ENCODE results near the gene STK17B. TPM values are rescaled to one million over a fixed set of nuclear protein-coding genes. Genes with fewer than 3 reads are reported as not detected.

Gene STK17B
- total RNA-seq, 1 donor from 2014 or later = 42.6 TPM

- Histone ChIP-seq H3K79me2 (ENCODE audit: insufficient read depth, low read length) (no peaks in the 10 kb centered on the region), H3K4me1 (ENCODE audit: insufficient read depth, low read length) (peaks cover 7% of the 10 kb centered on the region), H3K9ac (ENCODE audit: low read length) (no peak overlapping the region), H3K4me2 (ENCODE audit: low read length) (no peak overlapping the region), H3K27me3 (ENCODE audit: insufficient read depth, low read length) (no peaks in the 10 kb centered on the region), H3K9me3 (ENCODE audit: insufficient read depth, low read depth, low read length) (no peaks in the 10 kb centered on the region), H3K27ac (ENCODE audit: low read depth, low read length) (no peak overlapping the region), H3K4me3 (ENCODE audit: insufficient read depth, low read depth, low read length) (no peak overlapping the region), H3K36me3 (ENCODE audit: insufficient read depth, low read length) (no peaks in the 10 kb centered on the region), H2AFZ (ENCODE audit: low read depth, low read length) (no peak overlapping the region), H4K20me1 (ENCODE audit: insufficient read depth, low read length) (no peaks in the 10 kb centered on the region)
- Mint-ChIP-seq H3K27ac (ENCODE audit: unreplicated experiment) (no peak overlapping the region), H3K4me3 (ENCODE audit: unreplicated experiment) (no peak overlapping the region), H3K9me3 (ENCODE audit: unreplicated experiment) (peaks cover 3% of the 10 kb centered on the region), H3K27me3 (ENCODE audit: low read depth, unreplicated experiment) (no peaks in the 10 kb centered on the region), H3K36me3 (ENCODE audit: low read depth, unreplicated experiment) (no peaks in the 10 kb centered on the region), H3K4me1 (ENCODE audit: low read depth, unreplicated experiment) (peaks cover 16% of the 10 kb centered on the region)
- no peak for DNase-seq (ENCODE audit: low read depth)
- FAIRE-seq = no peak
- TF ChIP-seq CTCF (IDR thresholded peaks at IDR 0.05; ENCODE audit: insufficient read depth, low read depth, low read length) (no peak), EZH2 (IDR thresholded peaks at IDR 0.05; ENCODE audit: insufficient read depth, low read length) (no peak)
Observed at GRCh38 chr2:196206804-196207203, 35.4 kb upstream of the STK17B start.

- DNase-seq (ENCODE audit: low read depth) (peak; percentile 23), FAIRE-seq (no peak)
- Histone ChIP-seq H3K27ac (ENCODE audit: low read depth, low read length) (no peak overlapping the region), H3K9ac (ENCODE audit: low read length) (no peak overlapping the region), H3K79me2 (ENCODE audit: insufficient read depth, low read length) (no peaks in the 10 kb centered on the region), H3K27me3 (ENCODE audit: insufficient read depth, low read length) (no peaks in the 10 kb centered on the region), H3K4me2 (ENCODE audit: low read length) (no peak overlapping the region), H3K4me1 (ENCODE audit: insufficient read depth, low read length) (peaks cover 1% of the 10 kb centered on the region), H2AFZ (ENCODE audit: low read depth, low read length) (no peak overlapping the region), H4K20me1 (ENCODE audit: insufficient read depth, low read length) (no peaks in the 10 kb centered on the region), H3K9me3 (ENCODE audit: insufficient read depth, low read depth, low read length) (no peaks in the 10 kb centered on the region), H3K4me3 (ENCODE audit: insufficient read depth, low read depth, low read length) (no peak overlapping the region), H3K36me3 (ENCODE audit: insufficient read depth, low read length) (no peaks in the 10 kb centered on the region)
- peaks cover 3% of the 10 kb centered on the region for H3K9me3 Mint-ChIP-seq (ENCODE audit: unreplicated experiment)
- no peak overlapping the region for H3K27ac Mint-ChIP-seq (ENCODE audit: unreplicated experiment)
- H3K4me3 Mint-ChIP-seq (ENCODE audit: unreplicated experiment) = no peak overlapping the region
- H3K27me3 Mint-ChIP-seq (ENCODE audit: low read depth, unreplicated experiment) = no peaks in the 10 kb centered on the region
- no peak for TF ChIP-seq CTCF (IDR thresholded peaks at IDR 0.05; ENCODE audit: insufficient read depth, low read depth, low read length)
- TF ChIP-seq EZH2 (IDR thresholded peaks at IDR 0.05; ENCODE audit: insufficient read depth, low read length) = no peak
- H3K4me1 Mint-ChIP-seq (ENCODE audit: low read depth, unreplicated experiment) = peaks cover 10% of the 10 kb centered on the region
- no peaks in the 10 kb centered on the region for H3K36me3 Mint-ChIP-seq (ENCODE audit: low read depth, unreplicated experiment)
Observed at GRCh38 chr2:196205881-196206435, 34.6 kb upstream of the STK17B start.

- H4K20me1 ChIP-seq (ENCODE audit: insufficient read depth, low read length) = no peaks in the 10 kb centered on the region
- no peak overlapping the region for H3K4me3 ChIP-seq (ENCODE audit: insufficient read depth, low read depth, low read length)
- Mint-ChIP-seq H3K4me3 (ENCODE audit: unreplicated experiment) (no peak overlapping the region), H3K9me3 (ENCODE audit: unreplicated experiment) (peaks cover 3% of the 10 kb centered on the region), H3K4me1 (ENCODE audit: low read depth, unreplicated experiment) (peaks cover 9% of the 10 kb centered on the region), H3K27ac (ENCODE audit: unreplicated experiment) (no peak overlapping the region), H3K36me3 (ENCODE audit: low read depth, unreplicated experiment) (no peaks in the 10 kb centered on the region), H3K27me3 (ENCODE audit: low read depth, unreplicated experiment) (no peaks in the 10 kb centered on the region)
- H3K79me2 ChIP-seq (ENCODE audit: insufficient read depth, low read length) = no peaks in the 10 kb centered on the region
- TF ChIP-seq CTCF (IDR thresholded peaks at IDR 0.05; ENCODE audit: insufficient read depth, low read depth, low read length) (no peak), EZH2 (IDR thresholded peaks at IDR 0.05; ENCODE audit: insufficient read depth, low read length) (no peak)
- H3K27ac ChIP-seq (ENCODE audit: low read depth, low read length) = no peak overlapping the region
- no peak overlapping the region for H3K9ac ChIP-seq (ENCODE audit: low read length)
- no peaks in the 10 kb centered on the region for H3K9me3 ChIP-seq (ENCODE audit: insufficient read depth, low read depth, low read length)
- H2AFZ ChIP-seq (ENCODE audit: low read depth, low read length) = no peak overlapping the region
- FAIRE-seq (no peak), DNase-seq (ENCODE audit: low read depth) (no peak)
- no peak overlapping the region for H3K4me2 ChIP-seq (ENCODE audit: low read length)
- no peaks in the 10 kb centered on the region for H3K4me1 ChIP-seq (ENCODE audit: insufficient read depth, low read length)
- H3K27me3 ChIP-seq (ENCODE audit: insufficient read depth, low read length) = no peaks in the 10 kb centered on the region
- no peaks in the 10 kb centered on the region for H3K36me3 ChIP-seq (ENCODE audit: insufficient read depth, low read length)
Observed at GRCh38 chr2:196205011-196205766, 33.8 kb upstream of the STK17B start.
